ENCODE measurements around the gene EYS.

The EYS gene

DNA sequence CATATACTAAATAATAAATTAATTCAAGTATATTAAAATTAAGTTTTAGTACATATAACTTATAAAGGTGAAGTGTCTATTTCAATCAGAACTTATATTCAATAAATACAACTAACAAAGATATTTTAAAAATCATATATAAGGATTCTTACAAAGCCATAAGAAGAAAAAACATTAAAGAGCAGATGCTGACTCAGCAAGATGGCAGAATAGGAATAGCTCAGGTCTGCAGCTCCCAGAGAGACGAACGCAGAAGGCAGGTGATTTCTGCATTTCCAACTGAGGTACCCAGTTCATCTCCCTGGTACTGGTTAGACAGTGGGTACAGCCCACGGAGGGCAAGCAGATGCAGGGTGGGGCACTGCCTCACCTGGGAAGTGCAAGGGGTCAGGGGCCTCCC is 811.1 kb downstream of the EYS start:
- Mint-ChIP-seq H3K4me3 (no peak overlapping the region), H3K9me3 (peaks cover 19 to 21% of the 10 kb centered on the region in 2 donors), H3K4me1 (no peaks in the 10 kb centered on the region), H3K27ac (no peak overlapping the region), H3K27me3 (no peaks in the 10 kb centered on the region)
- DNase-seq (no peak), ATAC-seq (no peak)

DNA sequence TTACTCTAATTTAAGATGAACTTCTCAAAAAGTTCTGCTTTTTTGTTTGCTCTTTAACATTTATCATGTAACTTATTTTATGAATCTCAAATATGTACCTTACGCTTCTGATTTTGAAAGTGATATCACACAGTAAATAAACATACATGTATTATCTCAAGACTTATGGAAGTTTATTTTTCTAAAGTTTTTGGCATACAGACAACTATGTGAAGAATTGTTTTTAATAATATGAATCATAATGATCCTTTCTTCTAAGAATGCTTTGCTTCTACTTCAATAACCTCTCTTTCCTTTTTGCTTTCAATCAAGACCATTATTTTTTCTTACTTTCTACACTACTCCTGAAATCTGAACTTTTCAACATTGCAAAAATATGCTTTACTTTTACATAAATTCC is 816.4 kb downstream of the EYS start:
- no peaks in the 10 kb centered on the region for H3K27me3 Mint-ChIP-seq
- ATAC-seq (no peak), DNase-seq (no peak)
- H3K9me3 Mint-ChIP-seq: peaks cover 0 to 11% of the 10 kb centered on the region in 2 donors
- H3K27ac Mint-ChIP-seq: no peak overlapping the region
- no peak overlapping the region for H3K4me3 Mint-ChIP-seq
- H3K4me1 Mint-ChIP-seq: no peaks in the 10 kb centered on the region

DNA sequence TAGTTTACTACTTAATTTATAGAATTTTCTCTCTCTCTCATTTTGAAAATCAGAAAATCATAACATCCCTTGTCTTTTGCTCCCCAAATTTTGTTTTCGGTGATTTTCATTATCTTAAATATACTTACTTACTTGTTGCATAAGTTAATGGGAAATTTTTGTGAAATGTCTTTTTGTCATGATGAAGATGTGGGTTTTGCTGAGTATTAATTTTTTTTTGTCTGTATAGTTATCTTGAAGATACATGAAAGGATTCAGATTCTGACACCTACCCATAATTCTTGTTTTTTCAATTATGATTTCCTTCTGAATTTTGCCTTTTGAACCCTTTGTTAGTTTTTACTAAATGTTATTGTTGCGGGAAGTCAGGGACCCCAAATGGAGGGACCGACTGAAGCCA is 817.9 kb downstream of the EYS start:
- peaks cover 0 to 11% of the 10 kb centered on the region in 2 donors for H3K9me3 Mint-ChIP-seq

DNA sequence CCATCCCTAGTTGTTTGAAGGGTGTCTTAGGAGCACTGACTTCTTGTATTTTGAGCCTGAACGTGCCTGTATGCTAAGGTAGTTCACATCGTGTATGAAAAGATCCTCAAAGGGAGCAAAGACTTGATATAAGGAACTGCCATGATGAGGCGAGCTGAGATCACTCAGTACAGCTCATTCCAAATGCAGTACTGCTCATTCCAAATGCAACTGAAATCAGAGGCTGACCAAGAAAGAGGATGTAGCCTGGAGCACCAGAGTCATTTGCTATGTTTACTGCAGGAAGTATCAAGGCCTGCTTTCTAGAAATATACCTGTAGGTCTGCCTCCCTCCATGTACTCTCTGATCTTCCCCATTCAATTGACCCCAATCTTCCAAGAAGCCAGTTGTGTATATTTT is 832.2 kb downstream of the EYS start:
- no peak overlapping the region for H3K27ac Mint-ChIP-seq
- peaks cover 18 to 29% of the 10 kb centered on the region in 2 donors for H3K9me3 Mint-ChIP-seq
- no peaks in the 10 kb centered on the region for H3K4me1 Mint-ChIP-seq
- no peaks in the 10 kb centered on the region for H3K27me3 Mint-ChIP-seq
- ATAC-seq (no peak), DNase-seq (no peak)
- H3K4me3 Mint-ChIP-seq: no peak overlapping the region

More for the DNA sequence above, 817.9 kb downstream of the EYS start:
- Mint-ChIP-seq H3K27me3 (no peaks in the 10 kb centered on the region), H3K4me3 (no peak overlapping the region), H3K4me1 (no peaks in the 10 kb centered on the region), H3K27ac (no peak overlapping the region)
- DNase-seq: no peak
- no peak for ATAC-seq

DNA sequence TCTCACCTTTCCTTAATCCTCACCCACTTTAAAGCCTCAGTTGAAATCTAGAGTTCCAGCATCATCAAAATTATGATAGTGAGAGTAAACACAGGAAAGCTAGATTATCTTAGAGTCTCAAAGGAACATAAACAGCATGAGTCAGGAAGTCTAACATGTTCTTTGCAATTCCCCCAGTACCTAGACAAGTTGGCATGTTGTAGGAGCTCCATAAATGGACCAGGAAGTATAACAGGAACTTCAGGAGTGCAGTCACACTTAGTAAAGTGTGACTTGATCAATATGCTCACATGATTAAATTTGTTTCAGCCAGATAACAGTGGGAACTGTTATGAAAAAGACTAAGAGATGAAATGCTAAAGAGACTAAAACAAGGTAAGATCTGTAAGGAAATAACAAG is 834.4 kb downstream of the EYS start:
- no peaks in the 10 kb centered on the region for H3K27me3 Mint-ChIP-seq
- no peaks in the 10 kb centered on the region for H3K4me1 Mint-ChIP-seq
- no peak for ATAC-seq
- H3K4me3 Mint-ChIP-seq: no peak overlapping the region
- H3K27ac Mint-ChIP-seq: no peak overlapping the region
- H3K9me3 Mint-ChIP-seq: peaks cover 18 to 24% of the 10 kb centered on the region in 2 donors
- DNase-seq: no peak

DNA sequence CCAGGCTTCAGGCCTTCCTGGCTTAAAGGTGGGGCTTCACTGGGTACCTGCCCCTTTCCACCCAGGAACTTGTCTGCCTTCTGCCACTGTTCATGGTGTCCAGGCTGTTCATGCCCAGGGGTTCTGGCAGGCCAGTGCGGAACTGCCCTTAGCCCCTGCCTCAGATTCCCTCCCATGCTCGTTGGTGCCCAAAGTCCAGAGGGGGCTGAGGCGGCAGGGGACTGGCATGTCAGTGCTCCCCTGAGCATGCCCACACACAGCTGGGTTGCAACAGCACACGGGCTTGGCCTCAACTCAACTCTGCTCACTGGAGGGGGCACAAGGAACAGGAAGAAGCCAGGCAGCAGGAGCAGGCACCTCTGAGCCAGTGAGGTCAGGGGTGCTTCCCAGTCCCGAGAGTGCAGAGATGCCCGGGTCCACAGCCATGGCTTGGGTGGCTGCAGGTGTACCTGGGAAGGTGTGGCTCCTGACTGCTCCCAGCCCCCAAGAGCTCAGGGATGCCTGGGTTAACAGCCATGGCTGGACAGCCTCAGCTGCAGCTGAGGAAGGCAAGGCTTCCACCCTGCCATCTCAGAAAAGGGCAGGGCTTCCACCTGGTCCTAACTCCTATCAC is 845.9 kb downstream of the EYS start:
- DNase-seq (no peak), ATAC-seq (peak; percentile 20)
- Mint-ChIP-seq H3K4me3 (no peak overlapping the region), H3K9me3 (peaks cover 9% of the 10 kb centered on the region in 2 donors), H3K27ac (no peak overlapping the region), H3K4me1 (no peaks in the 10 kb centered on the region), H3K27me3 (no peaks in the 10 kb centered on the region)

DNA sequence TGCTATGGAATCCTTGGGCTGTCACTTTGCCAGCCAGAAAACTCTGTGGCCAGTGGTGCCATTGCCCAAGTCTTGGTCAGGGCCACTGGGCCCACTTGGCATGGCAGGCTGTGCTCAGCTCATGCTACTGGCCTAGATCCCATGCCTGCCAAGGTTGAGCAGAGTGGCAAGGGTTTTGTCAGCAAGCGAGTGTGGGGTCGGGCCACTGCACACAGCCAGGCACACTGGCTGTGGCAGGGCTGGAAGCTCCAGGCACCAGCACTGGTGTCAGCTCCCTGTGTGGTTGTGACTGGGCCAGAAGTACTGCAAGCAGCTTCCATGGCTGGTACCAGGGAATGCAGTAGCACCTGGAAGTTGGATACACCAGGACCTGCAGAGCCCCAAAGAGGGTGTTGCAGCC is 846.8 kb downstream of the EYS start:
- no peak for DNase-seq
- Mint-ChIP-seq H3K4me1 (no peaks in the 10 kb centered on the region), H3K27me3 (no peaks in the 10 kb centered on the region), H3K9me3 (peaks cover 11 to 12% of the 10 kb centered on the region in 2 donors), H3K4me3 (no peak overlapping the region), H3K27ac (no peak overlapping the region)
- ATAC-seq: no peak

DNA sequence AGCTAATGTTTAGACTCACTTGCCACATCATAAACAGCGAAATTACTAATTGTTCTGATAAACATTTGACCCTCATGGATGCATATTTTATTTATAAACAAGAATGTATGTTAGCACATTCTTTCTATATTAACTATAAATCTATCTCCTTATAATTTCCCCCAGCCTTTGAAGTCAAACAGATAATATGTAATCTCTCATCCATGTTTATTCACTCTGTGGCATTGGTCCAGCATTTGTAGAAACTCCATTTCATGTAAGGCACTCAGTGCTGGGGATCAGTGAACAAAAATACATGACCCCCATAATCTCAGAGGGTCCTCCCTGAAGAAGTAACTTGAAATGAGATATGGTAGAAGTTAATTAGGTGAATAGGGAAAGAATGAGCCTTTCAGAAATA is 856.9 kb downstream of the EYS start:
- DNase-seq (no peak), ATAC-seq (no peak)
- no peaks in the 10 kb centered on the region for H3K4me1 Mint-ChIP-seq
- no peak overlapping the region for H3K4me3 Mint-ChIP-seq
- peaks cover 11 to 17% of the 10 kb centered on the region in 2 donors for H3K9me3 Mint-ChIP-seq
- H3K27me3 Mint-ChIP-seq: no peaks in the 10 kb centered on the region
- no peak overlapping the region for H3K27ac Mint-ChIP-seq

DNA sequence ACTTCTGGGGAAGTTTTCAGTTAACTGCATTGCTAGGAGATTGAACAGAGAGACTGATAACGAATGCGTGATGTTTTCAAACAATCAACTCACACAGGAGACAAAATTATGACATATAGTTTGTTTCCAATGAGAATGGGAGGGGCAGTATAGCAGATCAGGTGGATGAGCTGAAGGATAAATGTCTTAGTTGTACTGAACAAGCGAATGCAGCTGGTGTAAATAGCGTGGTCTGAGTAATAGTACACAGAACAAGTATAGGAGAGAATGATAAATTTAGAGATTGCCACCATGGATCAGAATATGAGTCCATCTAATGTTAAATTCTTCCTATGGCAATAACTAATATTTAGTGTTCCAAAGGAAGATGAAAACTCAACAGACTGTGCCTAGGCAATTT is 858.6 kb downstream of the EYS start:
- no peaks in the 10 kb centered on the region for H3K4me1 Mint-ChIP-seq

DNA sequence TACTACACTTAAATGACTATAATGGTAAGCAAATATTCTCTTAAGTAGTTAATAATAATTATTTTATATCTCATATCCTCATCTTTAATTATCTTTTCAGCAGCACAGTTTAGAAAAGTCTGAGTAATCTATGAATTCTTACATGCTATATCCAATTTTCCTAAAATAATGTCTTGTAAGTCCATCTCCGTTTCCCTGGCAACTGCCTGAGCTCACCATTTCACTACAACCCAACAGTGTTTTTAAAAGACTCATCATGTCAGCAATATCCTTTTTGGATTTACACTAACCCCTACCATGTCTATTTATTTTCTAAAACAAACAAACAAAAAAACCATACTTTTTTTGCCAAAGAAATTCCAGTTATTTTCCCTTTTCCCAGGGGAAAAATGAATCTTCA is 859.6 kb downstream of the EYS start:
- H3K4me3 Mint-ChIP-seq: no peak overlapping the region
- H3K27me3 Mint-ChIP-seq: no peaks in the 10 kb centered on the region
- ATAC-seq: no peak
- no peak for DNase-seq
- no peaks in the 10 kb centered on the region for H3K4me1 Mint-ChIP-seq
- peaks cover 23% of the 10 kb centered on the region in 2 donors for H3K9me3 Mint-ChIP-seq
- H3K27ac Mint-ChIP-seq: no peak overlapping the region

More for the DNA sequence above, 858.6 kb downstream of the EYS start:
- DNase-seq: no peak
- H3K4me3 Mint-ChIP-seq: no peak overlapping the region
- H3K9me3 Mint-ChIP-seq: peaks cover 13 to 20% of the 10 kb centered on the region in 2 donors
- H3K27ac Mint-ChIP-seq: no peak overlapping the region
- H3K27me3 Mint-ChIP-seq: no peaks in the 10 kb centered on the region
- no peak for ATAC-seq

DNA sequence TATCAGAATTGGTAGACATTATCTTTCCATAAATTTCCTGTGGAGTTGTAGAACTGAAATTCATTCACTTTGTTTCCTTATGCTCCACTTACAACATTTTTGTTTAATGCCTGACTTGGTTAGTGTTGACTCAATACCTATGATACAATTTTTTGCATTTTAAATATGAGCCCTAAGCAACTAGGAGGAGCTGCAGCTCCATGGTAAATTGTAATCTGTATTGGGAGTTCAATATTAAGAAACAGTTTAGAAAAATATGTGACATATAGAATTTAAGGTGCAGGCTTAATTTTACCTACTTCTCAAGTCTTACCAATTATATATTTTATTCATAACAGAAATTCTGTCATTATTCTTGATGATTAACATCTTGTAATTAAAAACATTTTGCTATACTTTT is 868.3 kb downstream of the EYS start:
- no peaks in the 10 kb centered on the region for H3K27me3 Mint-ChIP-seq
- ATAC-seq: no peak
- H3K4me1 Mint-ChIP-seq: no peaks in the 10 kb centered on the region

DNA sequence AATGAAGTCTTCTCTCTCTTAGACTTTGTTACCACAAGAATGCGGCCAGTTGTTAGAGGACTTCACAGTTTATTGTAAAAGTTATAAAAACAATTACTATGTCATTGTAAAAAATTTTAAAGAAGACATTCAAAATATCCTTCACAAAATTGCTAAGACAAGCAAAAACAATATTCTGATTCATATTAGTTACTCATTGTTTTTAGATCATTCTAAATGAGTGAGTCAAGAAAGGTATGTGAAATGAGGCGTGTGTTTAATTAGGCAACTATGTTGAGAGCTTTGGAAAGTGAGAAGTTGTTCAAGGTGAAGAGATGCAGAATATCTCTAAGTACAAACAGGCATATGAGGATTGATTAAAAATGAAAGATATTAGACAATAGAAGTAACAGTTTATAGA is 875.3 kb downstream of the EYS start:
- Mint-ChIP-seq H3K27me3 (no peaks in the 10 kb centered on the region), H3K4me1 (no peaks in the 10 kb centered on the region), H3K4me3 (no peak overlapping the region), H3K9me3 (peaks cover 9 to 11% of the 10 kb centered on the region in 2 donors), H3K27ac (no peak overlapping the region)
- ATAC-seq: no peak
- DNase-seq: no peak

More for the DNA sequence above, 868.3 kb downstream of the EYS start:
- no peak for DNase-seq
- H3K9me3 Mint-ChIP-seq: peaks cover 6 to 16% of the 10 kb centered on the region in 2 donors
- no peak overlapping the region for H3K27ac Mint-ChIP-seq
- H3K4me3 Mint-ChIP-seq: no peak overlapping the region

DNA sequence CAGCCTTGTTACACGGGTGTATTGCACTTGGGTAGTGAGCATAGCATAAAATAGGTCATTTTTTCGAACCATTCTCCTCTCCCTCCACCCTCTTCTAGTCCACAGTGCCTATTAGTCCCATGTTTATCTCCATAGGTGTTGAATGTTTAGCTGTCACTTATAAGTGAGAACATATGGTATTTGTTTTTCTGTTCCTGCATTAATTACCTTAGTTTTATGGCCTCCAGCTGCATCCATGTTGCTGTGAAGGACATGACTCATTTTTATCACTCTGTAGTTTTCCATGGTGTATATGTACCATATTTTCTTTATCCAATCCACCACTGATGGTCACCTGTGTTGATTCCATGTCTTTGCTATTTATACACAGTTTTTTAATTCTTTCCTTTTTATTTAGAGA is 889.5 kb downstream of the EYS start:
- Mint-ChIP-seq H3K27ac (no peak overlapping the region), H3K4me3 (no peak overlapping the region), H3K9me3 (no peaks in the 10 kb centered on the region), H3K27me3 (no peaks in the 10 kb centered on the region), H3K4me1 (no peaks in the 10 kb centered on the region)
- DNase-seq (no peak), ATAC-seq (no peak)

DNA sequence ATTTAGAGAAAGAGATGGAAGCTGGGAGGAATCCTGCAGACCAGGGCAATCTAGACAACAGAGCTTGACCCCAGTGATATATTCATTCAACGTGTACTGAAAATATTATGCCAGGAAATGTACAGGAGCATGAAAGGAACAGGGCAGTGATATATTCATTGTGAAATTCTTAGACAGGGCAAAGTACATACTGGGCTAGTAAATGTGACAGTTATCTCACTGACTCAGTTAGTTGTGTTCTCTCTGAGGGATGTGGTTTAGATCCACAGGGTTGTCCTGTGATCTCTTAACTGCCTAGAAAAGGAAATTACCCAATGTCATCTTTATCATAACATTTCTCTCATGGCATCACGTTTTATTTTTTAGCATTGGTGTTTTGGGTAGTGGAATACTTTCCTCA is 891.3 kb downstream of the EYS start:
- Mint-ChIP-seq H3K9me3 (no peaks in the 10 kb centered on the region), H3K4me3 (no peak overlapping the region), H3K4me1 (no peaks in the 10 kb centered on the region), H3K27ac (no peak overlapping the region), H3K27me3 (no peaks in the 10 kb centered on the region)
- no peak for ATAC-seq
- no peak for DNase-seq

DNA sequence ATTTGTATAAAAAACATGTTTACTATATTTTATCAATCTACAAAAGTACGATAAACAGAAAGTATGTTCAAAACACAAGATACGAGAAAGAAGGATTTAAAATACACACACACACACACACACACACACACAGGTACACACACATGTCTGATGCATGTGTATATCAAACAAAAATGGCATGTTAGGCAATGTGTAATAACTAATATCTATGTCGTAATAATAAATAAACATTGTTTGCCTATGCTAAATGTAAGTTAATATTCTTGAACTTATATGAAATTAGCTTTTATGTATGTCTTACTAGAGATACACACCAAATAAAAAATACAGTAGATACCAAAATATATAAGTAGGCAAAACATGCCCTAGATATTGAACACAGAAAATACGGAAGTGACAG is 894.9 kb downstream of the EYS start:
- no peaks in the 10 kb centered on the region for H3K9me3 Mint-ChIP-seq
- no peaks in the 10 kb centered on the region for H3K4me1 Mint-ChIP-seq

DNA sequence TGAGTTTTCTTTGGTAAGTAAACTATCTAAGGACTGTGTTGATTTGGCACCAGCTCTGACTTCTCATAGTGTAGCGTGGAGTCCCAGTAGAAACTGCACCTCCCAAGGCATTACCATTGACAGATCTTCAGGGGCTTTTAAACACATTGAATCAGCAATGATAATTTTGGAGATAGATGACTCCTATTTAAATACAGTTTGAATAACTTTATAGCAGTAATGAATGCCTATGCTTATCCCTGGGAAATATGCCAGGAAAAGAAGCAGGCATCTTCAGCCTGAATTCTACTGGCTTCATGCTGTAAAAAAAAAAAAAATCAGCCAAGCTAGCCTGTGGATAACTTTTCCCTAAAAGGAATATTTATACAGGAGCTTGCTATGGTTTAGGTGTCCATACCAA is 895.9 kb downstream of the EYS start:
- H3K27me3 Mint-ChIP-seq: no peaks in the 10 kb centered on the region
- DNase-seq (no peak), ATAC-seq (no peak)
- H3K9me3 Mint-ChIP-seq: no peaks in the 10 kb centered on the region
- no peak overlapping the region for H3K4me3 Mint-ChIP-seq
- no peaks in the 10 kb centered on the region for H3K4me1 Mint-ChIP-seq
- no peak overlapping the region for H3K27ac Mint-ChIP-seq

More for the DNA sequence above, 894.9 kb downstream of the EYS start:
- H3K27ac Mint-ChIP-seq: no peak overlapping the region
- no peak overlapping the region for H3K4me3 Mint-ChIP-seq
- DNase-seq: no peak
- H3K27me3 Mint-ChIP-seq: no peaks in the 10 kb centered on the region
- ATAC-seq: no peak

DNA sequence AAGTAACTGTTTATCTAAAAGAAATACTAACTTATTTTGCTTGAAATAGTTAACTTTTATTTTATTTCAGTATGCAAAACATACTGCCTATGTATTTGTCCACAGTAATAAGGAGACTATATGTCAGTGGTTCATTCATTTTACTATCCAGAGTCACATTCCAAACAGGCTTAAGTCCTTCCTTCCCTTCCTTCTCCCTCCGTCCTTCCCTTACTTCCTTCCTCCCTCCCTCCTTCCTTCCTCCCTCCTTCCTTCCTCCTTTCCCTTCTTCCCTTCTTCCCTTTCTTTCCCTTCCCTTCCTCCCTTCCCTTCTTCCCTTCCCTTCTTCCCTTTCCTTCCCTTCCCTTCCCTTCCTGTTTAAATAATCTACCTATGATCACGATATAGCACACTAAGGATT is 899.2 kb downstream of the EYS start:
- no peaks in the 10 kb centered on the region for H3K9me3 Mint-ChIP-seq
- no peaks in the 10 kb centered on the region for H3K4me1 Mint-ChIP-seq
- H3K27me3 Mint-ChIP-seq: no peaks in the 10 kb centered on the region
- ATAC-seq: no peak
- no peak overlapping the region for H3K27ac Mint-ChIP-seq
- DNase-seq: no peak
- H3K4me3 Mint-ChIP-seq: no peak overlapping the region
